ENCODE results near the gene NUBPL. TPM values are rescaled to one million over a fixed set of nuclear protein-coding genes. Genes with fewer than 3 reads are reported as not detected.

Gene NUBPL
- polyA plus RNA-seq, 1 of the 3 experiments (the other 2 are of a cell fraction), result 4.0 TPM

DNA sequence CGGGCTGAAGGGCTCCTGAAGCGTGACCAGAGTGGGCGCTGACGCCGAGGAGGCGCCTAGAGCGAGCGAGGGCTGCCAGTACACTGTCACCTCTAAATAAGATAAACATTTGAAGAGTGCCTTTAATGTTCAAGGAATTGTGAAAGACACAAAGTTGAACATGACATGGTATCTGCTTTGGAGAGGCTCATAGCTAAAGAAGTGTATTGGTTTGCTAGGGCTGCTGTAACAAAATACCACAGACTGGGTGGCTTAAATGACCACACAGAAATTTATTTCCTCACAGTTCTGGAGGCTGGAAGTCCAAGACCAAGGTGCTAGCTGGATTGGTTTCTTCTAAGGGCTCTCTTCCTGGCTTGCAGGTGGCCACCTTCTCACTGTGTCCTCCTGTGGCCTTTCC is 33.7 kb upstream of the NUBPL start:
- Histone ChIP-seq H3K9me3 (no peaks in the 10 kb centered on the region), H3K4me3 (ENCODE audit: low read depth in 2 of 2, low read length in 1 of 2) (no peak overlapping the region), H3K27me3 (ENCODE audit: insufficient read depth) (no peaks in the 10 kb centered on the region), H3K9me2 (no peaks in the 10 kb centered on the region), H3F3A (replicated peaks; ENCODE audit: insufficient read depth) (no peaks in the 10 kb centered on the region), H3K4me2 (no peak overlapping the region), H3K79me2 (ENCODE audit: insufficient read depth) (no peaks in the 10 kb centered on the region), H3K9ac (no peak overlapping the region), H3K27ac (ENCODE audit: low read depth in 2 of 2, low read length in 1 of 2) (no peak overlapping the region), H3K4me1 (ENCODE audit: control insufficient read depth in 1 of 2, insufficient read depth in 2 of 2, low read depth in 1 of 2, low read length in 1 of 2) (no peaks in the 10 kb centered on the region), H3K36me3 (replicated peaks in 1 of 2; ENCODE audit: control insufficient read depth in 1 of 2, insufficient read depth in 2 of 2, low read length in 1 of 2) (no peaks in the 10 kb centered on the region), H4K20me1 (ENCODE audit: insufficient read depth) (no peaks in the 10 kb centered on the region), H2AFZ (ENCODE audit: low read depth) (no peak overlapping the region)
- WGBS (ENCODE audit: low lambda C conversion rate), result 83% methylated on average over 8 of the region's 8 CpGs
- no peak for DNase-seq
- CTCF ChIA-PET, result interaction anchor here (0.6 to 1.7 kb wide), 3 partner anchors 17 to 1128 kb away, joined by 3 to 5 read pairs (median 3); no protein-coding TSS in a partner anchor
- TF ChIP-seq RFX5 (IDR thresholded peaks at IDR 0.05; ENCODE audit: low read length), result no peak
- no peak for TF ChIP-seq POLR2AphosphoS5 (IDR thresholded peaks at IDR 0.05; ENCODE audit: low read depth, low read length)
- TF ChIP-seq, protein P1, sequence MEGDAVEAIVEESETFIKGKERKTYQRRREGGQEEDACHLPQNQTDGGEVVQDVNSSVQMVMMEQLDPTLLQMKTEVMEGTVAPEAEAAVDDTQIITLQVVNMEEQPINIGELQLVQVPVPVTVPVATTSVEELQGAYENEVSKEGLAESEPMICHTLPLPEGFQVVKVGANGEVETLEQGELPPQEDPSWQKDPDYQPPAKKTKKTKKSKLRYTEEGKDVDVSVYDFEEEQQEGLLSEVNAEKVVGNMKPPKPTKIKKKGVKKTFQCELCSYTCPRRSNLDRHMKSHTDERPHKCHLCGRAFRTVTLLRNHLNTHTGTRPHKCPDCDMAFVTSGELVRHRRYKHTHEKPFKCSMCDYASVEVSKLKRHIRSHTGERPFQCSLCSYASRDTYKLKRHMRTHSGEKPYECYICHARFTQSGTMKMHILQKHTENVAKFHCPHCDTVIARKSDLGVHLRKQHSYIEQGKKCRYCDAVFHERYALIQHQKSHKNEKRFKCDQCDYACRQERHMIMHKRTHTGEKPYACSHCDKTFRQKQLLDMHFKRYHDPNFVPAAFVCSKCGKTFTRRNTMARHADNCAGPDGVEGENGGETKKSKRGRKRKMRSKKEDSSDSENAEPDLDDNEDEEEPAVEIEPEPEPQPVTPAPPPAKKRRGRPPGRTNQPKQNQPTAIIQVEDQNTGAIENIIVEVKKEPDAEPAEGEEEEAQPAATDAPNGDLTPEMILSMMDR (IDR thresholded peaks at IDR 0.05), result no peak
- TF ChIP-seq, protein P2, sequence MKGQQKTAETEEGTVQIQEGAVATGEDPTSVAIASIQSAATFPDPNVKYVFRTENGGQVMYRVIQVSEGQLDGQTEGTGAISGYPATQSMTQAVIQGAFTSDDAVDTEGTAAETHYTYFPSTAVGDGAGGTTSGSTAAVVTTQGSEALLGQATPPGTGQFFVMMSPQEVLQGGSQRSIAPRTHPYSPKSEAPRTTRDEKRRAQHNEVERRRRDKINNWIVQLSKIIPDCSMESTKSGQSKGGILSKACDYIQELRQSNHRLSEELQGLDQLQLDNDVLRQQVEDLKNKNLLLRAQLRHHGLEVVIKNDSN (IDR thresholded peaks at IDR 0.05; ENCODE audit: borderline replicate concordance, low read depth), result no peak
- no peak for TF ChIP-seq SMC3 (IDR thresholded peaks at IDR 0.05; ENCODE audit: low read depth, low read length)
- TF ChIP-seq, protein P3, sequence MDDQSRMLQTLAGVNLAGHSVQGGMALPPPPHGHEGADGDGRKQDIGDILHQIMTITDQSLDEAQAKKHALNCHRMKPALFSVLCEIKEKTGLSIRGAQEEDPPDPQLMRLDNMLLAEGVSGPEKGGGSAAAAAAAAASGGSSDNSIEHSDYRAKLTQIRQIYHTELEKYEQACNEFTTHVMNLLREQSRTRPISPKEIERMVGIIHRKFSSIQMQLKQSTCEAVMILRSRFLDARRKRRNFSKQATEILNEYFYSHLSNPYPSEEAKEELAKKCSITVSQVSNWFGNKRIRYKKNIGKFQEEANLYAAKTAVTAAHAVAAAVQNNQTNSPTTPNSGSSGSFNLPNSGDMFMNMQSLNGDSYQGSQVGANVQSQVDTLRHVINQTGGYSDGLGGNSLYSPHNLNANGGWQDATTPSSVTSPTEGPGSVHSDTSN (IDR thresholded peaks at IDR 0.05), result no peak
- no peak for TF ChIP-seq FOXM1 (IDR thresholded peaks at IDR 0.05; ENCODE audit: low read depth)
- TF ChIP-seq YY1 (IDR thresholded peaks at IDR 0.05; ENCODE audit: low read depth), result no peak
- TF ChIP-seq NFIC (IDR thresholded peaks at IDR 0.05; ENCODE audit: borderline replicate concordance), result no peak
- TF ChIP-seq, protein P4, sequence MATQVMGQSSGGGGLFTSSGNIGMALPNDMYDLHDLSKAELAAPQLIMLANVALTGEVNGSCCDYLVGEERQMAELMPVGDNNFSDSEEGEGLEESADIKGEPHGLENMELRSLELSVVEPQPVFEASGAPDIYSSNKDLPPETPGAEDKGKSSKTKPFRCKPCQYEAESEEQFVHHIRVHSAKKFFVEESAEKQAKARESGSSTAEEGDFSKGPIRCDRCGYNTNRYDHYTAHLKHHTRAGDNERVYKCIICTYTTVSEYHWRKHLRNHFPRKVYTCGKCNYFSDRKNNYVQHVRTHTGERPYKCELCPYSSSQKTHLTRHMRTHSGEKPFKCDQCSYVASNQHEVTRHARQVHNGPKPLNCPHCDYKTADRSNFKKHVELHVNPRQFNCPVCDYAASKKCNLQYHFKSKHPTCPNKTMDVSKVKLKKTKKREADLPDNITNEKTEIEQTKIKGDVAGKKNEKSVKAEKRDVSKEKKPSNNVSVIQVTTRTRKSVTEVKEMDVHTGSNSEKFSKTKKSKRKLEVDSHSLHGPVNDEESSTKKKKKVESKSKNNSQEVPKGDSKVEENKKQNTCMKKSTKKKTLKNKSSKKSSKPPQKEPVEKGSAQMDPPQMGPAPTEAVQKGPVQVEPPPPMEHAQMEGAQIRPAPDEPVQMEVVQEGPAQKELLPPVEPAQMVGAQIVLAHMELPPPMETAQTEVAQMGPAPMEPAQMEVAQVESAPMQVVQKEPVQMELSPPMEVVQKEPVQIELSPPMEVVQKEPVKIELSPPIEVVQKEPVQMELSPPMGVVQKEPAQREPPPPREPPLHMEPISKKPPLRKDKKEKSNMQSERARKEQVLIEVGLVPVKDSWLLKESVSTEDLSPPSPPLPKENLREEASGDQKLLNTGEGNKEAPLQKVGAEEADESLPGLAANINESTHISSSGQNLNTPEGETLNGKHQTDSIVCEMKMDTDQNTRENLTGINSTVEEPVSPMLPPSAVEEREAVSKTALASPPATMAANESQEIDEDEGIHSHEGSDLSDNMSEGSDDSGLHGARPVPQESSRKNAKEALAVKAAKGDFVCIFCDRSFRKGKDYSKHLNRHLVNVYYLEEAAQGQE (IDR thresholded peaks at IDR 0.05; ENCODE audit: low read depth, low read length), result no peak
- TF ChIP-seq RCOR1 (IDR thresholded peaks at IDR 0.05; ENCODE audit: low read length), result no peak
- no peak for TF ChIP-seq RAD21 (IDR thresholded peaks at IDR 0.05; ENCODE audit: low read length)
- no peak for TF ChIP-seq GATA2 (CRISPR knock-in tag; IDR thresholded peaks at IDR 0.05)
- TF ChIP-seq TAF1 (IDR thresholded peaks at IDR 0.05; ENCODE audit: borderline replicate concordance, low read depth, low read length), result no peak
- no peak for TF ChIP-seq EZH2phosphoT487 (IDR thresholded peaks at IDR 0.05; ENCODE audit: borderline replicate concordance, low read depth)
- TF ChIP-seq CHD2 (IDR thresholded peaks at IDR 0.05; ENCODE audit: low read length, partially characterized antibody), result no peak
- TF ChIP-seq, protein P5, sequence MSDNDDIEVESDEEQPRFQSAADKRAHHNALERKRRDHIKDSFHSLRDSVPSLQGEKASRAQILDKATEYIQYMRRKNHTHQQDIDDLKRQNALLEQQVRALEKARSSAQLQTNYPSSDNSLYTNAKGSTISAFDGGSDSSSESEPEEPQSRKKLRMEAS (IDR thresholded peaks at IDR 0.05; ENCODE audit: low read depth), result no peak
- POLR2A ChIA-PET, result no interaction called here
